Dermis microvascular lymphatic vessel endothelial cell (primary cell): ENCODE results near the gene LRIT3. TPM values are rescaled to one million over a fixed set of nuclear protein-coding genes. Genes with fewer than 3 reads are reported as not detected.
A peak's percentile ranks its signal among the peaks of the same experiment; 100 is the strongest.

Experiments used
- DNase-seq, 2 donors: peaks; one replicate each; pipeline versions ENCODE4 v3.0.0 to v3.0.0-alpha.2; 2010; ENCODE audit warnings: low read depth in 2 of 2
- total RNA-seq: library from RNA; depleted of rRNA; stranded (reverse); fragments of >200 nt; gene quantifications from 2 replicates; pipeline ENCODE4 v1.2.1, GENCODE V29; 2014

Gene LRIT3
- total RNA-seq, 1 donor from 2014 or later = under 0.01 TPM

- DNase-seq = peak; percentile 2 to 4
Observed at GRCh38 chr4:109908731-109909130, 60.8 kb downstream of the LRIT3 start.

- no peak for DNase-seq
Observed at GRCh38 chr4:109910256-109910655, 62.3 kb downstream of the LRIT3 start.

GRCh38 chr4:109912706-109913595 is 65.0 kb downstream of the LRIT3 start, which contains the start of gene EGF:
Gene EGF (plus strand): TSS chr4:109912883. CDS start chr4:109913336, 453 bp downstream.
- DNase-seq = peak in 1 of 2 donors; percentile 1

- no peak for DNase-seq
Observed at GRCh38 chr4:109913596-109914241, 65.8 kb downstream of the LRIT3 start.

- no peak for DNase-seq
Observed at GRCh38 chr4:109914322-109914721, 66.4 kb downstream of the LRIT3 start.

- no peak for DNase-seq
Observed at GRCh38 chr4:109915385-109916026, 67.6 kb downstream of the LRIT3 start.

- no peak for DNase-seq
Observed at GRCh38 chr4:109916027-109916409, 68.1 kb downstream of the LRIT3 start.

GRCh38 chr4:109921384-109921808 is 73.5 kb downstream of the LRIT3 start:
- DNase-seq = no peak

Other genes with a start within 250 kb of the LRIT3 start
- gene CASP6, start 144.7 kb upstream of the LRIT3 start, total RNA-seq = 45.3 and 47.9 TPM in 2 replicates
- 5.8 and 7.8 TPM in 2 replicates for gene PLA2G12A, start 118.0 kb upstream of the LRIT3 start, total RNA-seq
- gene CFI, start 46.1 kb upstream of the LRIT3 start, total RNA-seq = 23.4 and 59.7 TPM in 2 replicates
- 2.5 and 3.2 TPM in 2 replicates for gene GAR1, start 32.3 kb upstream of the LRIT3 start, total RNA-seq
- 0.13 TPM in 1 of 2 replicates, not detected in the other for gene RRH, start 20.1 kb upstream of the LRIT3 start, total RNA-seq
- under 0.01 and 0.13 TPM in 2 replicates for gene EGF, start 64.8 kb downstream of the LRIT3 start, total RNA-seq